Measurements from ENCODE around the gene MSI2.
A peak's percentile ranks its signal among the peaks of the same experiment; 100 is the strongest.

MSI2 gene

GRCh38 chr17:57406131-57406980 is 150.0 kb downstream of the MSI2 start:
- H3K18ac ChIP-seq (ENCODE audit: low read length), result peak overlapping the region; percentile 80
- peak overlapping the region; percentile 74 for H2BK120ac ChIP-seq (ENCODE audit: insufficient read depth, low read length, poor library complexity)
- peaks cover 3% of the 10 kb centered on the region for H3K79me2 ChIP-seq (ENCODE audit: control insufficient read depth, insufficient read depth, low read length, poor library complexity)
- peak; percentile 13 to 63 for DNase-seq
- H3K4me3 ChIP-seq (ENCODE audit: low read depth, low read length), result no peak overlapping the region
- peaks cover 8% of the 10 kb centered on the region for H3K79me1 ChIP-seq (ENCODE audit: low read length)
- peak overlapping the region; percentile 76 for H2BK5ac ChIP-seq (ENCODE audit: low read depth, low read length, poor library complexity)
- no peak overlapping the region for H3K23ac ChIP-seq (ENCODE audit: low read length)
- peak overlapping the region; percentile 29 for H3K27ac ChIP-seq (ENCODE audit: low read depth, low read length)
- no peaks in the 10 kb centered on the region for H3K9me3 ChIP-seq (ENCODE audit: insufficient read depth, low read depth, low read length)
- H2AK5ac ChIP-seq (ENCODE audit: low read length), result peak overlapping the region; percentile 44
- peak overlapping the region; percentile 71 for H4K91ac ChIP-seq (ENCODE audit: low read depth, low read length)
- WGBS (ENCODE audit: extremely low coverage, insufficient coverage, insufficient read length), result no CpG with 5 or more reads among the region's 25 CpGs
- peak overlapping the region; percentile 64 for H2BK12ac ChIP-seq (ENCODE audit: low read length)
- H3K9ac ChIP-seq (ENCODE audit: low read length), result no peak overlapping the region
- no peak overlapping the region for H3K4me2 ChIP-seq (ENCODE audit: low read length)
- H4K8ac ChIP-seq (ENCODE audit: low read depth, low read length), result peak overlapping the region; percentile 90
- peak overlapping the region; percentile 82 for H3K14ac ChIP-seq (ENCODE audit: low read length)
- peak overlapping the region; percentile 49 for H3K4ac ChIP-seq (ENCODE audit: low read depth, low read length)
- peak overlapping the region; percentile 70 for H4K12ac ChIP-seq (ENCODE audit: low read depth, low read length)
- H3K36me3 ChIP-seq (ENCODE audit: control insufficient read depth in 1 of 2, insufficient read depth in 2 of 2, low read length in 2 of 2), result peaks cover 12 to 17% of the 10 kb centered on the region in 2 experiments
- no peaks in the 10 kb centered on the region for H3K27me3 ChIP-seq (ENCODE audit: insufficient read depth, low read length)
- peaks cover 11 to 29% of the 10 kb centered on the region in 2 experiments for H3K4me1 ChIP-seq (ENCODE audit: control insufficient read depth in 1 of 2, insufficient read depth in 2 of 2, low read length in 2 of 2)
- peak overlapping the region; percentile 5 for H2AFZ ChIP-seq (ENCODE audit: insufficient read depth, low read length, poor library complexity)

DNA sequence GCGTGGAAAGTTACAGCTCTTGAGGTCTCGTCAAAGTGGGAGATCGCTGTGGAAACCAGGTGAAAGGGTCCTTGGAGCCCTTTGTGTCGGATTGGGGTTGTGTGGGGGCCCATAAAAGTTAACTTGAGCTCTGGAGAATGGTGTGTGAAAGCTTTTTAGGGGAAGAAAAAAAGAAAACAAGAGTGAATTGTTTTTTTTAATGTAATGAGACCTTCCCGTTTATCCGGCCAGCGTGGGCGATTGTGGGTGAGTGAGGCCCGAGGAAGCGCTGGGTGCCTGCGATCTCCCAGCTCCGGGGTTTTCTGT is 150.6 kb downstream of the MSI2 start:
- Histone ChIP-seq H3K4me3 (ENCODE audit: low read depth, low read length) (no peak overlapping the region), H2BK120ac (ENCODE audit: insufficient read depth, low read length, poor library complexity) (peak overlapping the region; percentile 74), H3K14ac (ENCODE audit: low read length) (peak overlapping the region; percentile 82), H4K12ac (ENCODE audit: low read depth, low read length) (peak overlapping the region; percentile 70), H3K9me3 (ENCODE audit: insufficient read depth, low read depth, low read length) (no peaks in the 10 kb centered on the region), H2AK5ac (ENCODE audit: low read length) (peak overlapping the region; percentile 44), H3K23ac (ENCODE audit: low read length) (no peak overlapping the region), H3K79me2 (ENCODE audit: control insufficient read depth, insufficient read depth, low read length, poor library complexity) (peaks cover 3% of the 10 kb centered on the region), H3K18ac (ENCODE audit: low read length) (peak overlapping the region; percentile 80), H3K27ac (ENCODE audit: low read depth, low read length) (peak overlapping the region; percentile 29), H2BK12ac (ENCODE audit: low read length) (peak overlapping the region; percentile 64), H2BK5ac (ENCODE audit: low read depth, low read length, poor library complexity) (peak overlapping the region; percentile 76), H2AFZ (ENCODE audit: insufficient read depth, low read length, poor library complexity) (peak overlapping the region; percentile 5), H3K27me3 (ENCODE audit: insufficient read depth, low read length) (no peaks in the 10 kb centered on the region), H3K9ac (ENCODE audit: low read length) (no peak overlapping the region), H3K79me1 (ENCODE audit: low read length) (peaks cover 8% of the 10 kb centered on the region), H3K36me3 (ENCODE audit: control insufficient read depth in 1 of 2, insufficient read depth in 2 of 2, low read length in 2 of 2) (peaks cover 12 to 17% of the 10 kb centered on the region in 2 experiments), H4K91ac (ENCODE audit: low read depth, low read length) (peak overlapping the region; percentile 71), H4K8ac (ENCODE audit: low read depth, low read length) (peak overlapping the region; percentile 90), H3K4me1 (ENCODE audit: control insufficient read depth in 1 of 2, insufficient read depth in 2 of 2, low read length in 2 of 2) (peaks cover 6 to 24% of the 10 kb centered on the region in 2 experiments), H3K4ac (ENCODE audit: low read depth, low read length) (peak overlapping the region; percentile 49), H3K4me2 (ENCODE audit: low read length) (no peak overlapping the region)
- DNase-seq, result no peak
- no CpG with 5 or more reads among the region's 12 CpGs for WGBS (ENCODE audit: extremely low coverage, insufficient coverage, insufficient read length)

GRCh38 chr17:57407287-57408070 is 151.2 kb downstream of the MSI2 start:
- no peak overlapping the region for H4K12ac ChIP-seq (ENCODE audit: low read depth, low read length)
- peak overlapping the region; percentile 71 for H4K91ac ChIP-seq (ENCODE audit: low read depth, low read length)
- WGBS (ENCODE audit: extremely low coverage, insufficient coverage, insufficient read length), result no CpG with 5 or more reads among the region's 9 CpGs
- H3K9ac ChIP-seq (ENCODE audit: low read length), result no peak overlapping the region
- peak overlapping the region; percentile 47 for H3K18ac ChIP-seq (ENCODE audit: low read length)
- H2BK5ac ChIP-seq (ENCODE audit: low read depth, low read length, poor library complexity), result no peak overlapping the region
- H2AFZ ChIP-seq (ENCODE audit: insufficient read depth, low read length, poor library complexity), result no peak overlapping the region
- peak overlapping the region; percentile 2 for H3K4me2 ChIP-seq (ENCODE audit: low read length)
- peaks cover 3% of the 10 kb centered on the region for H3K79me2 ChIP-seq (ENCODE audit: control insufficient read depth, insufficient read depth, low read length, poor library complexity)
- peak overlapping the region; percentile 34 for H2BK12ac ChIP-seq (ENCODE audit: low read length)
- peaks cover 6 to 18% of the 10 kb centered on the region in 2 experiments for H3K4me1 ChIP-seq (ENCODE audit: control insufficient read depth in 1 of 2, insufficient read depth in 2 of 2, low read length in 2 of 2)
- H3K27me3 ChIP-seq (ENCODE audit: insufficient read depth, low read length), result no peaks in the 10 kb centered on the region
- H3K9me3 ChIP-seq (ENCODE audit: insufficient read depth, low read depth, low read length), result no peaks in the 10 kb centered on the region
- DNase-seq, result no peak
- H3K4ac ChIP-seq (ENCODE audit: low read depth, low read length), result peak overlapping the region; percentile 19
- no peak overlapping the region for H3K23ac ChIP-seq (ENCODE audit: low read length)
- no peak overlapping the region for H3K14ac ChIP-seq (ENCODE audit: low read length)
- peaks cover 8% of the 10 kb centered on the region for H3K79me1 ChIP-seq (ENCODE audit: low read length)
- no peak overlapping the region for H2AK5ac ChIP-seq (ENCODE audit: low read length)
- H4K8ac ChIP-seq (ENCODE audit: low read depth, low read length), result no peak overlapping the region
- peak overlapping the region; percentile 74 for H2BK120ac ChIP-seq (ENCODE audit: insufficient read depth, low read length, poor library complexity)
- peak overlapping the region; percentile 29 for H3K27ac ChIP-seq (ENCODE audit: low read depth, low read length)
- no peak overlapping the region for H3K4me3 ChIP-seq (ENCODE audit: low read depth, low read length)
- peaks cover 8 to 13% of the 10 kb centered on the region in 2 experiments for H3K36me3 ChIP-seq (ENCODE audit: control insufficient read depth in 1 of 2, insufficient read depth in 2 of 2, low read length in 2 of 2)

GRCh38 chr17:57408071-57408811 is 151.9 kb downstream of the MSI2 start:
- no CpG with 5 or more reads among the region's 13 CpGs for WGBS (ENCODE audit: extremely low coverage, insufficient coverage, insufficient read length)

More at GRCh38 chr17:57408071-57408811, 151.9 kb downstream of the MSI2 start:
- Histone ChIP-seq H3K79me2 (ENCODE audit: control insufficient read depth, insufficient read depth, low read length, poor library complexity) (peaks cover 3% of the 10 kb centered on the region), H4K8ac (ENCODE audit: low read depth, low read length) (no peak overlapping the region), H3K14ac (ENCODE audit: low read length) (no peak overlapping the region), H2BK120ac (ENCODE audit: insufficient read depth, low read length, poor library complexity) (peak overlapping the region; percentile 34), H3K23ac (ENCODE audit: low read length) (no peak overlapping the region), H4K12ac (ENCODE audit: low read depth, low read length) (no peak overlapping the region), H3K4ac (ENCODE audit: low read depth, low read length) (no peak overlapping the region), H3K36me3 (ENCODE audit: control insufficient read depth in 1 of 2, insufficient read depth in 2 of 2, low read length in 2 of 2) (peaks cover 6 to 12% of the 10 kb centered on the region in 2 experiments), H3K18ac (ENCODE audit: low read length) (no peak overlapping the region), H3K79me1 (ENCODE audit: low read length) (peaks cover 8% of the 10 kb centered on the region), H2BK12ac (ENCODE audit: low read length) (no peak overlapping the region), H4K91ac (ENCODE audit: low read depth, low read length) (no peak overlapping the region), H3K4me2 (ENCODE audit: low read length) (peak overlapping the region; percentile 2), H3K27ac (ENCODE audit: low read depth, low read length) (no peak overlapping the region), H3K4me3 (ENCODE audit: low read depth, low read length) (no peak overlapping the region), H3K4me1 (ENCODE audit: control insufficient read depth in 1 of 2, insufficient read depth in 2 of 2, low read length in 2 of 2) (peaks cover 6 to 18% of the 10 kb centered on the region in 2 experiments), H2AFZ (ENCODE audit: insufficient read depth, low read length, poor library complexity) (no peak overlapping the region), H2AK5ac (ENCODE audit: low read length) (no peak overlapping the region), H3K9me3 (ENCODE audit: insufficient read depth, low read depth, low read length) (no peaks in the 10 kb centered on the region), H3K9ac (ENCODE audit: low read length) (no peak overlapping the region), H2BK5ac (ENCODE audit: low read depth, low read length, poor library complexity) (peak overlapping the region; percentile 39), H3K27me3 (ENCODE audit: insufficient read depth, low read length) (no peaks in the 10 kb centered on the region)
- DNase-seq, result no peak
